ENCODE data around the gene JMJD7. TPM values are rescaled to one million over a fixed set of nuclear protein-coding genes. Genes with fewer than 3 reads are reported as not detected.

The JMJD7 gene
- total RNA-seq, 1 experiment from 2014 or later: 13.2 TPM

GRCh38 chr15:41861736-41862356 is 34.0 kb downstream of the JMJD7 start:
- ATAC-seq (0 out of 2 replicates have a peak, but pooled peaks have one; percentile 5), DNase-seq (ENCODE audit: low read depth, low spot score) (no peak)
- no peaks in the 10 kb centered on the region for H3K36me3 ChIP-seq (ENCODE audit: control insufficient read depth, insufficient read depth, low read length)
- no peaks in the 10 kb centered on the region for H3K9me3 ChIP-seq (ENCODE audit: control insufficient read depth, insufficient read depth, low read depth, low read length)
- no peaks in the 10 kb centered on the region for H3K27me3 ChIP-seq (ENCODE audit: control insufficient read depth, insufficient read depth, low read length)
- no TSS peak for BruUV-seq (replicated peaks)
- intact Hi-C loops (cut with micrococcal nuclease; ENCODE audit: unreplicated experiment) (no loop called here), in situ Hi-C loops (cut with HindIII; ENCODE audit: low pct_unique_long_range_greater_than_20kb, low sequenced_read_pairs) (no loop called here)
- ChIA-PET CTCF (interaction anchor here (0.5 to 1.1 kb wide), 2 partner anchors 10 to 274 kb away, joined by 5 to 6 read pairs; no protein-coding TSS in a partner anchor), POLR2A (interaction anchor here (0.7 kb wide), 1 partner anchor 63 kb away, joined by 4 read pairs; no protein-coding TSS in a partner anchor)
- H3K4me1 ChIP-seq (ENCODE audit: control insufficient read depth, insufficient read depth, low read length): peaks cover 9% of the 10 kb centered on the region
- TF ChIP-seq, protein P1, sequence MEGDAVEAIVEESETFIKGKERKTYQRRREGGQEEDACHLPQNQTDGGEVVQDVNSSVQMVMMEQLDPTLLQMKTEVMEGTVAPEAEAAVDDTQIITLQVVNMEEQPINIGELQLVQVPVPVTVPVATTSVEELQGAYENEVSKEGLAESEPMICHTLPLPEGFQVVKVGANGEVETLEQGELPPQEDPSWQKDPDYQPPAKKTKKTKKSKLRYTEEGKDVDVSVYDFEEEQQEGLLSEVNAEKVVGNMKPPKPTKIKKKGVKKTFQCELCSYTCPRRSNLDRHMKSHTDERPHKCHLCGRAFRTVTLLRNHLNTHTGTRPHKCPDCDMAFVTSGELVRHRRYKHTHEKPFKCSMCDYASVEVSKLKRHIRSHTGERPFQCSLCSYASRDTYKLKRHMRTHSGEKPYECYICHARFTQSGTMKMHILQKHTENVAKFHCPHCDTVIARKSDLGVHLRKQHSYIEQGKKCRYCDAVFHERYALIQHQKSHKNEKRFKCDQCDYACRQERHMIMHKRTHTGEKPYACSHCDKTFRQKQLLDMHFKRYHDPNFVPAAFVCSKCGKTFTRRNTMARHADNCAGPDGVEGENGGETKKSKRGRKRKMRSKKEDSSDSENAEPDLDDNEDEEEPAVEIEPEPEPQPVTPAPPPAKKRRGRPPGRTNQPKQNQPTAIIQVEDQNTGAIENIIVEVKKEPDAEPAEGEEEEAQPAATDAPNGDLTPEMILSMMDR (IDR thresholded peaks at IDR 0.05): no peak
- TF ChIP-seq SIN3A (IDR thresholded peaks at IDR 0.05; ENCODE audit: borderline replicate concordance, insufficient read depth, low read depth, low read length): no peak
- TF ChIP-seq POLR2AphosphoS5 (IDR thresholded peaks at IDR 0.05; ENCODE audit: low read depth, low read length): no peak
- no peak for TF ChIP-seq TCF7L2 (IDR thresholded peaks at IDR 0.05; ENCODE audit: low read depth, low read length)
- TF ChIP-seq, protein P2, sequence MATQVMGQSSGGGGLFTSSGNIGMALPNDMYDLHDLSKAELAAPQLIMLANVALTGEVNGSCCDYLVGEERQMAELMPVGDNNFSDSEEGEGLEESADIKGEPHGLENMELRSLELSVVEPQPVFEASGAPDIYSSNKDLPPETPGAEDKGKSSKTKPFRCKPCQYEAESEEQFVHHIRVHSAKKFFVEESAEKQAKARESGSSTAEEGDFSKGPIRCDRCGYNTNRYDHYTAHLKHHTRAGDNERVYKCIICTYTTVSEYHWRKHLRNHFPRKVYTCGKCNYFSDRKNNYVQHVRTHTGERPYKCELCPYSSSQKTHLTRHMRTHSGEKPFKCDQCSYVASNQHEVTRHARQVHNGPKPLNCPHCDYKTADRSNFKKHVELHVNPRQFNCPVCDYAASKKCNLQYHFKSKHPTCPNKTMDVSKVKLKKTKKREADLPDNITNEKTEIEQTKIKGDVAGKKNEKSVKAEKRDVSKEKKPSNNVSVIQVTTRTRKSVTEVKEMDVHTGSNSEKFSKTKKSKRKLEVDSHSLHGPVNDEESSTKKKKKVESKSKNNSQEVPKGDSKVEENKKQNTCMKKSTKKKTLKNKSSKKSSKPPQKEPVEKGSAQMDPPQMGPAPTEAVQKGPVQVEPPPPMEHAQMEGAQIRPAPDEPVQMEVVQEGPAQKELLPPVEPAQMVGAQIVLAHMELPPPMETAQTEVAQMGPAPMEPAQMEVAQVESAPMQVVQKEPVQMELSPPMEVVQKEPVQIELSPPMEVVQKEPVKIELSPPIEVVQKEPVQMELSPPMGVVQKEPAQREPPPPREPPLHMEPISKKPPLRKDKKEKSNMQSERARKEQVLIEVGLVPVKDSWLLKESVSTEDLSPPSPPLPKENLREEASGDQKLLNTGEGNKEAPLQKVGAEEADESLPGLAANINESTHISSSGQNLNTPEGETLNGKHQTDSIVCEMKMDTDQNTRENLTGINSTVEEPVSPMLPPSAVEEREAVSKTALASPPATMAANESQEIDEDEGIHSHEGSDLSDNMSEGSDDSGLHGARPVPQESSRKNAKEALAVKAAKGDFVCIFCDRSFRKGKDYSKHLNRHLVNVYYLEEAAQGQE (IDR thresholded peaks at IDR 0.05; ENCODE audit: insufficient read depth in 1 of 2, low read depth in 2 of 2, low read length in 1 of 2): no peak
- no peak overlapping the region for H3K4me3 ChIP-seq (ENCODE audit: low read depth in 2 of 2, low read length in 2 of 2)
- H3K27ac ChIP-seq (ENCODE audit: low read length): no peak overlapping the region

- H3K4me1 ChIP-seq (ENCODE audit: control insufficient read depth, insufficient read depth, low read length): peaks cover 9% of the 10 kb centered on the region
- DNase-seq (ENCODE audit: low read depth, low spot score): no peak
- in situ Hi-C loops (cut with HindIII; ENCODE audit: low pct_unique_long_range_greater_than_20kb, low sequenced_read_pairs): no loop called here
- ATAC-seq: no peak
- no peaks in the 10 kb centered on the region for H3K36me3 ChIP-seq (ENCODE audit: control insufficient read depth, insufficient read depth, low read length)
- ChIA-PET CTCF (no interaction called here), POLR2A (no interaction called here)
- no TSS peak for BruUV-seq (replicated peaks)
- no peaks in the 10 kb centered on the region for H3K9me3 ChIP-seq (ENCODE audit: control insufficient read depth, insufficient read depth, low read depth, low read length)
- no peak for TF ChIP-seq TCF7L2 (IDR thresholded peaks at IDR 0.05; ENCODE audit: low read depth, low read length)
- no peak for TF ChIP-seq POLR2AphosphoS5 (IDR thresholded peaks at IDR 0.05; ENCODE audit: low read depth, low read length)
- TF ChIP-seq, protein P2 (IDR thresholded peaks at IDR 0.05; ENCODE audit: insufficient read depth in 1 of 2, low read depth in 2 of 2, low read length in 1 of 2): no peak
- TF ChIP-seq, protein P1 (IDR thresholded peaks at IDR 0.05): no peak
- TF ChIP-seq SIN3A (IDR thresholded peaks at IDR 0.05; ENCODE audit: borderline replicate concordance, insufficient read depth, low read depth, low read length): no peak
- no peak overlapping the region for H3K4me3 ChIP-seq (ENCODE audit: low read depth in 2 of 2, low read length in 2 of 2)
- intact Hi-C loops (cut with micrococcal nuclease; ENCODE audit: unreplicated experiment): no loop called here
- no peak overlapping the region for H3K27ac ChIP-seq (ENCODE audit: low read length)
- H3K27me3 ChIP-seq (ENCODE audit: control insufficient read depth, insufficient read depth, low read length): no peaks in the 10 kb centered on the region
Measured at GRCh38 chr15:41862515-41863116, 34.7 kb downstream of the JMJD7 start.
